Upper lobe of left lung (tissue), 6 donors: ENCODE results near the gene USP10. TPM values are rescaled to one million over a fixed set of nuclear protein-coding genes. Genes with fewer than 3 reads are reported as not detected.

Source experiments
- ATAC-seq, 2 donors: fragments of 200-7000 bp; cut with Tn5 transposase; one replicate each; pipeline ENCODE4 v1.9.1; 2022; ENCODE audit warnings: mild to moderate bottlenecking in 2 of 2, moderate library complexity in 2 of 2; ENCODE audit not compliant: low FRiP score in 2 of 2
- DNase-seq, 2 donors: peaks; one replicate each; pipeline ENCODE4 v3.0.0-alpha.2; 2019 to 2020
- H3K27ac ChIP-seq, 4 donors: fragments of 200-600 bp; sonication (generic); one replicate each; pipeline ENCODE4 v1.5.1; 2016 to 2019
- H3K27me3 ChIP-seq, 4 donors: fragments of 200-600 bp; sonication (generic); one replicate each; pipeline ENCODE4 v1.5.1; 2017 to 2019
- H3K36me3 ChIP-seq, 4 donors: fragments of 200-600 bp; sonication (generic); one replicate each; pipeline ENCODE4 v1.5.1; 2016 to 2019
- H3K4me1 ChIP-seq, 4 donors: fragments of 200-600 bp; sonication (generic); one replicate each; pipeline ENCODE4 v1.5.1; 2018 to 2019
- H3K4me3 ChIP-seq, 4 donors: fragments of 200-600 bp; sonication (generic); one replicate each; pipeline ENCODE4 v1.5.1; 2017 to 2019; ENCODE audit warnings: mild to moderate bottlenecking in 2 of 4, moderate library complexity in 1 of 4
- H3K9me3 ChIP-seq, 4 donors: fragments of 200-600 bp; sonication (generic); one replicate each; pipeline ENCODE4 v1.5.1; 2018 to 2019
- CTCF ChIP-seq, 6 experiments: fragments of 450-650 bp in 4 of 6; fragments of 200-600 bp in 2 of 6; sonication (generic) in 2 of 6; IDR thresholded peaks; one replicate each; pipeline ENCODE4 v1.5.1; 2016 to 2019; ENCODE audit warnings: antibody characterized with exemption in 6 of 6
- EP300 ChIP-seq, 4 donors: sonication (generic); formaldehyde crosslinking; IDR thresholded peaks; one replicate each; pipeline ENCODE4 v1.5.1; 2017; ENCODE audit warnings: antibody characterized with exemption in 4 of 4, control low read depth in 2 of 4
- POLR2A ChIP-seq, 4 donors: fragments of 450-650 bp; IDR thresholded peaks; one replicate each; pipeline ENCODE4 v1.5.1; 2016 to 2017; ENCODE audit warnings: antibody characterized with exemption in 4 of 4, mild to moderate bottlenecking in 2 of 4
- POLR2AphosphoS5 ChIP-seq, 2 donors: sonication (generic); formaldehyde crosslinking; IDR thresholded peaks; one replicate each; pipeline ENCODE4 v1.5.1; 2017; ENCODE audit warnings: antibody characterized with exemption in 2 of 2
- WGBS, 2 donors: methylation state at CpG; one replicate each; pipeline ENCODE4 v1.1.5; 2017 to 2018; 5-methylcytosine and 5-hydroxymethylcytosine counted together
- total RNA-seq, 6 donors: library from RNA; depleted of rRNA in 4 of 6; stranded (reverse); fragments of >200 nt in 4 of 6; gene quantifications; one replicate each; pipeline versions ENCODE4 v1.1.0 to v1.2.1, GENCODE V29; 2016 to 2021
- donor health status: DM: no; HTN: no; CAD: no; lungs with moderate emphysema.
- donor health status: DM: no; HTN: yes; CAD: no; lungs with severe emphysema.

USP10 gene
- total RNA-seq, 6 donors from 2014 or later: 40.9 to 64.7 (median 51.5) TPM

- H3K36me3 ChIP-seq: peaks cover 0 to 6% (median 0%) of the 10 kb centered on the region in 4 donors
- H3K27ac ChIP-seq: peak overlapping the region in 1 of 4 donors; percentile 52
- ATAC-seq (peak; percentile 88), DNase-seq (peak in 1 of 2 donors; percentile 65)
- peaks cover 13 to 44% (median 40%) of the 10 kb centered on the region in 4 donors for H3K4me1 ChIP-seq
- H3K27me3 ChIP-seq: no peaks in the 10 kb centered on the region
- WGBS, 2 donors: 7 to 13% methylated on average over 12 of the region's 12 CpGs
- no peaks in the 10 kb centered on the region for H3K9me3 ChIP-seq
- H3K4me3 ChIP-seq: no peak overlapping the region
- peak; percentile 76 to 90 (median 84) for TF ChIP-seq CTCF (IDR thresholded peaks at IDR 0.05)
- no peak for TF ChIP-seq POLR2AphosphoS5 (IDR thresholded peaks at IDR 0.05)
Measured at GRCh38 chr16:84754353-84754856, 54.6 kb downstream of the USP10 start.

- H3K9me3 ChIP-seq: no peaks in the 10 kb centered on the region
- ATAC-seq: no peak
- no peak for DNase-seq
- no peak overlapping the region for H3K4me3 ChIP-seq
- no peak for TF ChIP-seq POLR2AphosphoS5 (IDR thresholded peaks at IDR 0.05)
- no peak for TF ChIP-seq POLR2A (IDR thresholded peaks at IDR 0.05)
- no peak for TF ChIP-seq CTCF (IDR thresholded peaks at IDR 0.05)
- TF ChIP-seq EP300 (IDR thresholded peaks at IDR 0.05): no peak
- H3K27me3 ChIP-seq: no peaks in the 10 kb centered on the region
- H3K4me1 ChIP-seq: peaks cover 13 to 44% (median 36%) of the 10 kb centered on the region in 4 donors
- 88 to 91% methylated on average over 17 of the region's 17 CpGs for WGBS, 2 donors
- peak overlapping the region in 1 of 4 donors; percentile 52 for H3K27ac ChIP-seq
- peaks cover 0 to 8% (median 1%) of the 10 kb centered on the region in 4 donors for H3K36me3 ChIP-seq
Measured at GRCh38 chr16:84754956-84755672, 55.3 kb downstream of the USP10 start.

GRCh38 chr16:84756830-84757229, 57.0 kb downstream of the USP10 start:
- Histone ChIP-seq H3K4me1 (peaks cover 13 to 28% (median 22%) of the 10 kb centered on the region in 4 donors), H3K4me3 (no peak overlapping the region), H3K27me3 (no peaks in the 10 kb centered on the region), H3K36me3 (peaks cover 0 to 24% (median 9%) of the 10 kb centered on the region in 4 donors), H3K27ac (no peak overlapping the region), H3K9me3 (no peaks in the 10 kb centered on the region)
- DNase-seq (no peak), ATAC-seq (no peak)
- 47 to 98% methylated on average over 2 of the region's 2 CpGs for WGBS, 2 donors
- TF ChIP-seq POLR2A (IDR thresholded peaks at IDR 0.05): no peak
- TF ChIP-seq EP300 (IDR thresholded peaks at IDR 0.05): no peak
- TF ChIP-seq CTCF (IDR thresholded peaks at IDR 0.05): no peak
- TF ChIP-seq POLR2AphosphoS5 (IDR thresholded peaks at IDR 0.05): no peak

GRCh38 chr16:84758627-84759026, 58.8 kb downstream of the USP10 start:
- TF ChIP-seq POLR2AphosphoS5 (IDR thresholded peaks at IDR 0.05) (no peak), EP300 (IDR thresholded peaks at IDR 0.05) (no peak), CTCF (IDR thresholded peaks at IDR 0.05) (no peak), POLR2A (IDR thresholded peaks at IDR 0.05) (no peak)
- Histone ChIP-seq H3K4me3 (no peak overlapping the region), H3K27ac (peak overlapping the region in 3 of 4 donors; percentile 16 to 26 (median 24)), H3K27me3 (no peaks in the 10 kb centered on the region), H3K36me3 (peaks cover 3 to 36% (median 18%) of the 10 kb centered on the region in 4 donors), H3K9me3 (no peaks in the 10 kb centered on the region), H3K4me1 (peaks cover 13 to 26% (median 19%) of the 10 kb centered on the region in 4 donors)
- ATAC-seq: no peak
- 64 to 65% methylated on average over 7 of the region's 7 CpGs for WGBS, 2 donors
- DNase-seq: no peak
